Esophagus (tissue), 2 donors: Measurements from ENCODE around the gene CLIC1. TPM values are rescaled to one million over a fixed set of nuclear protein-coding genes. Genes with fewer than 3 reads are reported as not detected.
A peak's percentile ranks its signal among the peaks of the same experiment; 100 is the strongest.

Experiments
- H3K27ac ChIP-seq, 2 donors: one replicate each; pipeline ENCODE4 v1.5.1; 2013; ENCODE audit warnings: low read depth in 2 of 2, mild to moderate bottlenecking in 2 of 2, inconsistent platforms in 1 of 2, low read length in 1 of 2, moderate library complexity in 1 of 2
- H3K27me3 ChIP-seq, 2 donors: one replicate each; pipeline ENCODE4 v1.6.1; 2013; ENCODE audit warnings: low read length in 2 of 2, control low read depth in 1 of 2, mild to moderate bottlenecking in 1 of 2; ENCODE audit not compliant: insufficient read depth in 2 of 2, control insufficient read depth in 1 of 2
- H3K36me3 ChIP-seq, 2 donors: one replicate each; pipeline ENCODE4 v1.6.1; 2013; ENCODE audit warnings: low read length in 1 of 2; ENCODE audit not compliant: control insufficient read depth in 2 of 2, insufficient read depth in 2 of 2
- H3K4me1 ChIP-seq, 2 donors: one replicate each; pipeline ENCODE4 v1.6.1; 2013; ENCODE audit warnings: low read length in 1 of 2; ENCODE audit not compliant: control insufficient read depth in 2 of 2, insufficient read depth in 2 of 2
- H3K4me3 ChIP-seq, 2 donors: one replicate each; pipeline ENCODE4 v1.5.1; 2013; ENCODE audit warnings: low read length in 2 of 2, mild to moderate bottlenecking in 2 of 2, low read depth in 1 of 2, moderate library complexity in 1 of 2
- H3K9me3 ChIP-seq, 2 donors: one replicate each; pipeline ENCODE4 v1.6.1; 2013; ENCODE audit warnings: mild to moderate bottlenecking in 2 of 2, low read depth in 1 of 2, low read length in 1 of 2, moderate library complexity in 1 of 2; ENCODE audit not compliant: control insufficient read depth in 2 of 2, insufficient read depth in 1 of 2
- WGBS, 2 donors: extraction: QIAGEN DNeasy Blood & Tissue Kit; methylation state at CpG; one replicate each; pipeline ENCODE4 v1.1.7; 2013; 5-methylcytosine and 5-hydroxymethylcytosine counted together
- polyA plus RNA-seq, 2 donors: library from polyadenylated mRNA; stranded (reverse); fragments of 200-250 nt; gene quantifications; one replicate each; pipeline ENCODE4 v1.2.3, GENCODE V29; 2013
- donor health status: healthy with polysubstance abuse.
- donor health status: Bipolar disorder and iron deficiency.

Gene CLIC1
- polyA plus RNA-seq, 2 donors, result 258 to 412 TPM

DNA sequence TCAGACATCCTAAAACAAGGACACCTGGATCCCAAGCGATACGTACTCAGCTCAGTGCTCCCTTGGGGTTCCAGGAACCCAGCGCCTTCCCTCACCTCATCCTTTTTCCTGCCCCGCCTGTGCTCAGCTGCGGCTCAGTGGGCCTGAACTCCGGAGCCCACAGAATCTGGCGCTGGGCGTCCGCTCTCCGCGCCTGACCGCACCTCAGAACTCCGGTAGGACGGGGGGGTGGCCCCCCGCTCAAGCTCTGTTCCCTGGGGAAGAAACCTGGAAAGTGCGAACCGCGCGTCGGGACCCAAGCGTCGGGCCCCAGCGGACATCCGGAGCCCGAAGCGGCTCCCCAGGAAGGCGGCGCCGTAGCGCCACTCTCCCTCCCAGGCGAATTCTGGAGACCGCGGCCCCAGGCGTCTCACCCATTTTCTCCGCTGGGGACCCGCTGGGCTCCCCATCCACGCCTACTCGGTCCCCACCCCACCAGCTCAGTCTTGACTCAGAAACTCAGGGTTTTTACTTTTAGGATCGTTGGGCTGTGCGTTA is 55.1 kb downstream of the CLIC1 start:
- 0 to 1% methylated on average over 40 of the region's 40 CpGs for WGBS, 2 donors
- H3K4me1 ChIP-seq, result peaks cover 0 to 5% of the 10 kb centered on the region in 2 donors
- H3K4me3 ChIP-seq, result peak overlapping the region; percentile 51 to 54
- H3K27ac ChIP-seq, result peak overlapping the region; percentile 63 to 80
- no peaks in the 10 kb centered on the region for H3K27me3 ChIP-seq
- H3K36me3 ChIP-seq, result peaks cover 3 to 5% of the 10 kb centered on the region in 2 donors
- H3K9me3 ChIP-seq, result no peaks in the 10 kb centered on the region

Other genes with a start within 250 kb of the CLIC1 start
- gene MICB, start 238.4 kb downstream of the CLIC1 start, polyA plus RNA-seq, result under 1 TPM; 0.29 to 0.77 TPM
- gene MCCD1, start 207.6 kb downstream of the CLIC1 start, polyA plus RNA-seq, result not detected
- 100 to 1,000 TPM; 181 to 321 TPM for gene DDX39B, start 194.5 kb downstream of the CLIC1 start, polyA plus RNA-seq
- gene ATP6V1G2, start 189.9 kb downstream of the CLIC1 start, polyA plus RNA-seq, result under 1 TPM; 0.32 to 0.49 TPM
- gene NFKBIL1, start 188.9 kb downstream of the CLIC1 start, polyA plus RNA-seq, result 10 to 100 TPM; 16.1 to 20.2 TPM
- under 1 TPM; 0.10 to 0.14 TPM for gene LTA, start 164.2 kb downstream of the CLIC1 start, polyA plus RNA-seq
- gene TNF, start 161.0 kb downstream of the CLIC1 start, polyA plus RNA-seq, result 1 to 10 TPM in 1 of 2 donors, under 1 TPM in 1; 0.71 to 2.4 TPM
- gene LTB, start 154.1 kb downstream of the CLIC1 start, polyA plus RNA-seq, result 1 to 10 TPM; 1.8 to 3.0 TPM
- 1 to 10 TPM; 2.8 to 6.9 TPM for gene LST1, start 150.3 kb downstream of the CLIC1 start, polyA plus RNA-seq
- gene NCR3, start 143.5 kb downstream of the CLIC1 start, polyA plus RNA-seq, result under 1 TPM in 1 of 2 donors, not detected in 1; 0.07 TPM
- 10 to 100 TPM in 1 of 2 donors, 1 to 10 TPM in 1; 8.0 to 12.6 TPM for gene AIF1, start 121.3 kb downstream of the CLIC1 start, polyA plus RNA-seq
- gene PRRC2A, start 115.8 kb downstream of the CLIC1 start, polyA plus RNA-seq, result 100 to 1,000 TPM in 1 of 2 donors, 10 to 100 TPM in 1; 76.6 to 110 TPM
- gene BAG6, start 83.9 kb downstream of the CLIC1 start, polyA plus RNA-seq, result 100 to 1,000 TPM; 158 to 259 TPM
- gene APOM, start 80.6 kb downstream of the CLIC1 start, polyA plus RNA-seq, result 1 to 10 TPM; 4.3 to 6.0 TPM
- gene C6orf47, start 75.8 kb downstream of the CLIC1 start, polyA plus RNA-seq, result 10 to 100 TPM; 20.6 to 21.1 TPM
- gene GPANK1, start 71.5 kb downstream of the CLIC1 start, polyA plus RNA-seq, result 10 to 100 TPM; 10.2 to 10.4 TPM
- gene CSNK2B, start 70.5 kb downstream of the CLIC1 start, polyA plus RNA-seq, result 100 to 1,000 TPM; 140 to 187 TPM
- 1 to 10 TPM; 5.3 to 7.4 TPM for gene LY6G5B, start 66.6 kb downstream of the CLIC1 start, polyA plus RNA-seq
- 1 to 10 TPM in 1 of 2 donors, under 1 TPM in 1; 0.76 to 1.1 TPM for gene LY6G5C, start 55.5 kb downstream of the CLIC1 start, polyA plus RNA-seq
- gene ABHD16A, start 33.2 kb downstream of the CLIC1 start, polyA plus RNA-seq, result 10 to 100 TPM; 30.0 to 40.1 TPM
- gene LY6G6F, start 29.7 kb downstream of the CLIC1 start, polyA plus RNA-seq, result not detected
- gene LY6G6D, start 21.2 kb downstream of the CLIC1 start, polyA plus RNA-seq, result 1 to 10 TPM in 1 of 2 donors, under 1 TPM in 1; 0.67 to 1.3 TPM
- 10 to 100 TPM; 17.2 to 21.9 TPM for gene LY6G6C, start 14.8 kb downstream of the CLIC1 start, polyA plus RNA-seq
- gene MPIG6B, start 13.2 kb downstream of the CLIC1 start, polyA plus RNA-seq, result under 1 TPM; 0.49 to 0.88 TPM
- 10 to 100 TPM; 46.5 to 73.3 TPM for gene DDAH2, start 7.2 kb downstream of the CLIC1 start, polyA plus RNA-seq
- gene MSH5, start 3.5 kb upstream of the CLIC1 start, polyA plus RNA-seq, result 10 to 100 TPM in 1 of 2 donors, 1 to 10 TPM in 1; 6.3 to 15.8 TPM
- gene SAPCD1, start 26.1 kb upstream of the CLIC1 start, polyA plus RNA-seq, result 1 to 10 TPM; 2.3 to 7.6 TPM
- 1 to 10 TPM in 1 of 2 donors, under 1 TPM in 1; 0.33 to 1.3 TPM for gene VWA7, start 40.8 kb upstream of the CLIC1 start, polyA plus RNA-seq
- 10 to 100 TPM; 35.7 to 37.3 TPM for gene VARS1, start 59.2 kb upstream of the CLIC1 start, polyA plus RNA-seq
- 10 to 100 TPM; 25.6 to 42.9 TPM for gene LSM2, start 70.4 kb upstream of the CLIC1 start, polyA plus RNA-seq
- under 1 TPM; 0.39 to 0.42 TPM for gene HSPA1L, start 78.8 kb upstream of the CLIC1 start, polyA plus RNA-seq
- gene HSPA1A, start 79.0 kb upstream of the CLIC1 start, polyA plus RNA-seq, result 100 to 1,000 TPM; 105 to 125 TPM
- gene HSPA1B, start 91.2 kb upstream of the CLIC1 start, polyA plus RNA-seq, result 100 to 1,000 TPM in 1 of 2 donors, 10 to 100 TPM in 1; 26.9 to 103 TPM
- gene NEU1, start 126.3 kb upstream of the CLIC1 start, polyA plus RNA-seq, result 10 to 100 TPM; 13.6 to 14.6 TPM
- gene SLC44A4, start 142.5 kb upstream of the CLIC1 start, polyA plus RNA-seq, result under 1 TPM; 0.19 to 0.33 TPM
- gene EHMT2, start 161.2 kb upstream of the CLIC1 start, polyA plus RNA-seq, result 10 to 100 TPM; 27.2 to 39.6 TPM
- 1 to 10 TPM; 2.4 to 3.6 TPM for gene ZBTB12, start 165.6 kb upstream of the CLIC1 start, polyA plus RNA-seq
- gene C2, start 191.2 kb upstream of the CLIC1 start, polyA plus RNA-seq, result 1 to 10 TPM; 1.2 to 1.3 TPM
- 10 to 100 TPM; 15.9 to 19.6 TPM for gene CFB, start 209.6 kb upstream of the CLIC1 start, polyA plus RNA-seq
- gene NELFE, start 222.4 kb upstream of the CLIC1 start, polyA plus RNA-seq, result 10 to 100 TPM; 30.2 to 49.3 TPM
- 10 to 100 TPM; 39.1 to 58.0 TPM for gene SKIC2, start 222.6 kb upstream of the CLIC1 start, polyA plus RNA-seq
- 10 to 100 TPM; 11.8 to 16.5 TPM for gene DXO, start 235.6 kb upstream of the CLIC1 start, polyA plus RNA-seq
- 10 to 100 TPM in 1 of 2 donors, 1 to 10 TPM in 1; 6.9 to 13.1 TPM for gene C4A, start 245.5 kb upstream of the CLIC1 start, polyA plus RNA-seq